MG63 (cell line): ENCODE data around the gene TM9SF3. TPM values are rescaled to one million over a fixed set of nuclear protein-coding genes. Genes with fewer than 3 reads are reported as not detected.
A peak's percentile ranks its signal among the peaks of the same experiment; 100 is the strongest.

Experiments used
- DNase-seq: peaks from one replicate; pipeline ENCODE4 v3.0.0-alpha.2; 2020
- H3K27me3 ChIP-seq: fragments of 250-450 bp; sonication (Bioruptor Pico); 2 replicates; pipeline ENCODE4 v1.5.1; 2020; ENCODE audit warnings: mild to moderate bottlenecking, moderate library complexity
- H3K36me3 ChIP-seq: fragments of 250-450 bp; sonication (Bioruptor Pico); 2 replicates; pipeline ENCODE4 v1.5.1; 2020; ENCODE audit warnings: mild to moderate bottlenecking, moderate library complexity
- H3K4me3 ChIP-seq: fragments of 250-450 bp; sonication (Bioruptor Pico); 2 replicates; pipeline ENCODE4 v1.5.1; 2020; ENCODE audit warnings: mild to moderate bottlenecking, moderate library complexity
- H3K9me3 ChIP-seq: fragments of 250-450 bp; sonication (Bioruptor Pico); 2 replicates; pipeline ENCODE4 v1.5.1; 2020; ENCODE audit warnings: mild to moderate bottlenecking, moderate library complexity
- total RNA-seq: library from RNA; depleted of rRNA; stranded (reverse); fragments of >200 nt; shearing (Covaris generic); gene quantifications from 2 replicates; pipeline ENCODE4 v1.2.3, GENCODE V29; 2014; ENCODE audit warnings: low replicate concordance; rRNA removed

Gene TM9SF3
- 28.2 and 45.5 TPM in 2 replicates for total RNA-seq

GRCh38 chr10:96586419-96587263, at the start of gene TM9SF3:
Gene TM9SF3, minus strand, starts transcription at chr10:96587012. Its CDS starts 177 bp downstream, at chr10:96586835.
- peak within 1 kb of the TSS; percentile 92 for H3K4me3 ChIP-seq
- no peaks in the 10 kb centered on the region for H3K9me3 ChIP-seq
- DNase-seq: peak; percentile 95
- no peaks in the 10 kb centered on the region for H3K27me3 ChIP-seq
- H3K36me3 ChIP-seq: peaks cover 26% of the 10 kb centered on the region

GRCh38 chr10:96636551-96636950, 49.7 kb upstream of the TM9SF3 start:
- Histone ChIP-seq H3K4me3 (no peak overlapping the region), H3K36me3 (no peaks in the 10 kb centered on the region), H3K27me3 (no peaks in the 10 kb centered on the region), H3K9me3 (no peaks in the 10 kb centered on the region)
- no peak for DNase-seq

- DNase-seq: no peak
- Histone ChIP-seq H3K27me3 (no peaks in the 10 kb centered on the region), H3K4me3 (no peak overlapping the region), H3K36me3 (no peaks in the 10 kb centered on the region), H3K9me3 (no peaks in the 10 kb centered on the region)
Measured at GRCh38 chr10:96632974-96633710, 46.3 kb upstream of the TM9SF3 start.

- no peak overlapping the region for H3K4me3 ChIP-seq
- DNase-seq: no peak
- no peaks in the 10 kb centered on the region for H3K9me3 ChIP-seq
- H3K27me3 ChIP-seq: no peaks in the 10 kb centered on the region
- no peaks in the 10 kb centered on the region for H3K36me3 ChIP-seq
Measured at GRCh38 chr10:96627292-96627691, 40.5 kb upstream of the TM9SF3 start.

GRCh38 chr10:96626795-96627194, 40.0 kb upstream of the TM9SF3 start:
- no peaks in the 10 kb centered on the region for H3K27me3 ChIP-seq
- H3K9me3 ChIP-seq: no peaks in the 10 kb centered on the region

GRCh38 chr10:96625173-96625572, 38.4 kb upstream of the TM9SF3 start:
- Histone ChIP-seq H3K4me3 (no peak overlapping the region), H3K27me3 (no peaks in the 10 kb centered on the region), H3K9me3 (no peaks in the 10 kb centered on the region), H3K36me3 (no peaks in the 10 kb centered on the region)
- no peak for DNase-seq

More at GRCh38 chr10:96626795-96627194, 40.0 kb upstream of the TM9SF3 start:
- Histone ChIP-seq H3K36me3 (no peaks in the 10 kb centered on the region), H3K4me3 (no peak overlapping the region)
- DNase-seq: no peak

GRCh38 chr10:96622013-96622787, 35.4 kb upstream of the TM9SF3 start:
- DNase-seq: no peak
- H3K4me3 ChIP-seq: no peak overlapping the region
- no peaks in the 10 kb centered on the region for H3K27me3 ChIP-seq
- H3K36me3 ChIP-seq: no peaks in the 10 kb centered on the region
- no peaks in the 10 kb centered on the region for H3K9me3 ChIP-seq

- Histone ChIP-seq H3K4me3 (no peak overlapping the region), H3K36me3 (no peaks in the 10 kb centered on the region), H3K27me3 (no peaks in the 10 kb centered on the region), H3K9me3 (no peaks in the 10 kb centered on the region)
- no peak for DNase-seq
Measured at GRCh38 chr10:96619796-96620773, 33.3 kb upstream of the TM9SF3 start.

- Histone ChIP-seq H3K36me3 (no peaks in the 10 kb centered on the region), H3K4me3 (no peak overlapping the region), H3K27me3 (no peaks in the 10 kb centered on the region), H3K9me3 (no peaks in the 10 kb centered on the region)
- no peak for DNase-seq
Measured at GRCh38 chr10:96619120-96619519, 32.3 kb upstream of the TM9SF3 start.

- Histone ChIP-seq H3K4me3 (no peak overlapping the region), H3K9me3 (no peaks in the 10 kb centered on the region), H3K27me3 (no peaks in the 10 kb centered on the region), H3K36me3 (no peaks in the 10 kb centered on the region)
- peak; percentile 71 for DNase-seq
Measured at GRCh38 chr10:96618653-96619052, 31.8 kb upstream of the TM9SF3 start.

- Histone ChIP-seq H3K4me3 (no peak overlapping the region), H3K36me3 (no peaks in the 10 kb centered on the region), H3K27me3 (no peaks in the 10 kb centered on the region), H3K9me3 (no peaks in the 10 kb centered on the region)
- DNase-seq: no peak
Measured at GRCh38 chr10:96616961-96617360, 30.1 kb upstream of the TM9SF3 start.

- no peaks in the 10 kb centered on the region for H3K9me3 ChIP-seq
- no peaks in the 10 kb centered on the region for H3K27me3 ChIP-seq
- peak; percentile 87 for DNase-seq
- H3K36me3 ChIP-seq: no peaks in the 10 kb centered on the region
- H3K4me3 ChIP-seq: no peak overlapping the region
Measured at GRCh38 chr10:96614515-96614914, 27.7 kb upstream of the TM9SF3 start.

GRCh38 chr10:96613576-96613975, 26.8 kb upstream of the TM9SF3 start:
- DNase-seq: no peak
- no peaks in the 10 kb centered on the region for H3K9me3 ChIP-seq
- no peaks in the 10 kb centered on the region for H3K36me3 ChIP-seq
- H3K4me3 ChIP-seq: no peak overlapping the region
- no peaks in the 10 kb centered on the region for H3K27me3 ChIP-seq

- Histone ChIP-seq H3K27me3 (no peaks in the 10 kb centered on the region), H3K4me3 (no peak overlapping the region), H3K9me3 (no peaks in the 10 kb centered on the region), H3K36me3 (no peaks in the 10 kb centered on the region)
- no peak for DNase-seq
Measured at GRCh38 chr10:96612055-96612830, 25.4 kb upstream of the TM9SF3 start.

GRCh38 chr10:96610817-96611216, 24.0 kb upstream of the TM9SF3 start:
- Histone ChIP-seq H3K27me3 (no peaks in the 10 kb centered on the region), H3K9me3 (no peaks in the 10 kb centered on the region), H3K36me3 (no peaks in the 10 kb centered on the region), H3K4me3 (no peak overlapping the region)
- DNase-seq: no peak
